Measurements from ENCODE around the gene ADAP1.

GRCh38 chr7:931871-932650 is 22.4 kb downstream of the ADAP1 start:
- TF ChIP-seq BCL6B (tag by site-specific recombination; IDR thresholded peaks at IDR 0.05): no peak
- TF ChIP-seq ZNF621 (tag by site-specific recombination; IDR thresholded peaks at IDR 0.05): no peak
- TF ChIP-seq CTCF (tag by site-specific recombination; IDR thresholded peaks at IDR 0.05): no peak
- no peak for TF ChIP-seq PRDM1 (tag by site-specific recombination; IDR thresholded peaks at IDR 0.05)
- TF ChIP-seq ZNF335 (tag by site-specific recombination; conservative IDR thresholded peaks at IDR 0.05): no peak
- TF ChIP-seq ZNF76 (tag by site-specific recombination; IDR thresholded peaks at IDR 0.05; ENCODE audit: borderline replicate concordance, low read depth): no peak
- no peak for TF ChIP-seq ZNF530 (tag by site-specific recombination; IDR thresholded peaks at IDR 0.05; ENCODE audit: low read depth)
- TF ChIP-seq ZBTB11 (tag by site-specific recombination; conservative IDR thresholded peaks at IDR 0.05; ENCODE audit: low read depth): no peak
- TF ChIP-seq ZBTB1 (tag by site-specific recombination; IDR thresholded peaks at IDR 0.05): no peak
- TF ChIP-seq ZNF133 (tag by site-specific recombination; IDR thresholded peaks at IDR 0.05): no peak
- TF ChIP-seq ZIC2 (tag by site-specific recombination; IDR thresholded peaks at IDR 0.05): no peak
- no peak for TF ChIP-seq ZNF10 (tag by site-specific recombination; IDR thresholded peaks at IDR 0.05)
